ENCODE data around the gene USP9X. TPM values are rescaled to one million over a fixed set of nuclear protein-coding genes. Genes with fewer than 3 reads are reported as not detected.

USP9X gene
- total RNA-seq, 1 experiment from 2014 or later = 89.2 TPM

- H3K4me3 Mint-ChIP-seq (ENCODE audit: low read depth, unreplicated experiment) = no peak overlapping the region
- CTCF ChIA-PET = interaction anchor here (0.7 kb wide), 1 partner anchor 449 kb away, joined by 3 read pairs; no protein-coding TSS in a partner anchor
- H3K27me3 Mint-ChIP-seq (ENCODE audit: unreplicated experiment) = no peaks in the 10 kb centered on the region
- no peak overlapping the region for H3K27ac Mint-ChIP-seq (ENCODE audit: unreplicated experiment)
- no peaks in the 10 kb centered on the region for H3K9me3 Mint-ChIP-seq (ENCODE audit: low read depth, unreplicated experiment)
- intact Hi-C loops (cut with micrococcal nuclease; ENCODE audit: unreplicated experiment) = no loop called here
- peaks cover 52% of the 10 kb centered on the region for H3K36me3 Mint-ChIP-seq (ENCODE audit: insufficient read depth, unreplicated experiment)
- BruUV-seq (replicated peaks) = no TSS peak
- TF ChIP-seq CTCF (IDR thresholded peaks at IDR 0.05; ENCODE audit: unreplicated experiment) = peak; percentile 31
- no peaks in the 10 kb centered on the region for H3K4me1 Mint-ChIP-seq (ENCODE audit: low read depth, unreplicated experiment)
- no peak for DNase-seq
Observed at GRCh38 chrX:41137589-41137988, 52.3 kb downstream of the USP9X start.

- Mint-ChIP-seq H3K9me3 (ENCODE audit: low read depth, unreplicated experiment) (no peaks in the 10 kb centered on the region), H3K4me1 (ENCODE audit: low read depth, unreplicated experiment) (no peaks in the 10 kb centered on the region), H3K36me3 (ENCODE audit: insufficient read depth, unreplicated experiment) (peaks cover 37% of the 10 kb centered on the region), H3K27ac (ENCODE audit: unreplicated experiment) (no peak overlapping the region), H3K4me3 (ENCODE audit: low read depth, unreplicated experiment) (no peak overlapping the region), H3K27me3 (ENCODE audit: unreplicated experiment) (no peaks in the 10 kb centered on the region)
- no peak for TF ChIP-seq CTCF (IDR thresholded peaks at IDR 0.05; ENCODE audit: unreplicated experiment)
- intact Hi-C loops (cut with micrococcal nuclease; ENCODE audit: unreplicated experiment) = no loop called here
- no TSS peak for BruUV-seq (replicated peaks)
- CTCF ChIA-PET = no interaction called here
- DNase-seq = no peak
Observed at GRCh38 chrX:41142130-41142910, 57.1 kb downstream of the USP9X start.

GRCh38 chrX:41144873-41145272, 59.6 kb downstream of the USP9X start:
- CTCF ChIA-PET = no interaction called here
- BruUV-seq (replicated peaks) = no TSS peak
- no peak overlapping the region for H3K4me3 Mint-ChIP-seq (ENCODE audit: low read depth, unreplicated experiment)

GRCh38 chrX:41145920-41146608, 60.8 kb downstream of the USP9X start:
- Mint-ChIP-seq H3K4me3 (ENCODE audit: low read depth, unreplicated experiment) (no peak overlapping the region), H3K27ac (ENCODE audit: unreplicated experiment) (no peak overlapping the region), H3K4me1 (ENCODE audit: low read depth, unreplicated experiment) (peaks cover 8% of the 10 kb centered on the region), H3K36me3 (ENCODE audit: insufficient read depth, unreplicated experiment) (peaks cover 44% of the 10 kb centered on the region), H3K27me3 (ENCODE audit: unreplicated experiment) (no peaks in the 10 kb centered on the region), H3K9me3 (ENCODE audit: low read depth, unreplicated experiment) (no peaks in the 10 kb centered on the region)
- CTCF ChIA-PET = interaction anchor here (0.6 kb wide), 2 partner anchors 51 to 602 kb away, joined by 3 read pairs; no protein-coding TSS in a partner anchor
- no peak for TF ChIP-seq CTCF (IDR thresholded peaks at IDR 0.05; ENCODE audit: unreplicated experiment)
- no TSS peak for BruUV-seq (replicated peaks)
- intact Hi-C loops (cut with micrococcal nuclease; ENCODE audit: unreplicated experiment) = no loop called here
- no peak for DNase-seq

More at GRCh38 chrX:41144873-41145272, 59.6 kb downstream of the USP9X start:
- TF ChIP-seq CTCF (IDR thresholded peaks at IDR 0.05; ENCODE audit: unreplicated experiment) = no peak
- intact Hi-C loops (cut with micrococcal nuclease; ENCODE audit: unreplicated experiment) = no loop called here
- peaks cover 8% of the 10 kb centered on the region for H3K4me1 Mint-ChIP-seq (ENCODE audit: low read depth, unreplicated experiment)
- H3K27me3 Mint-ChIP-seq (ENCODE audit: unreplicated experiment) = no peaks in the 10 kb centered on the region
- no peak overlapping the region for H3K27ac Mint-ChIP-seq (ENCODE audit: unreplicated experiment)
- no peak for DNase-seq
- peaks cover 48% of the 10 kb centered on the region for H3K36me3 Mint-ChIP-seq (ENCODE audit: insufficient read depth, unreplicated experiment)
- no peaks in the 10 kb centered on the region for H3K9me3 Mint-ChIP-seq (ENCODE audit: low read depth, unreplicated experiment)

Measured in Calu3 (cell line).